GM12864 (cell line): Measurements from ENCODE around the gene LAMB1.
"Not testable (repeated sequence)": the region's sequence is repeated elsewhere in the genome, so short reads cannot be mapped to it uniquely, and the experiment has no call there.

Experiments
- DNase-seq: peaks from one replicate; pipeline ENCODE4 v3.0.0-alpha.2; 2011; ENCODE audit warnings: low read depth
- H3K4me3 ChIP-seq: 2 replicates; pipeline ENCODE4 v1.5.1; 2011; ENCODE audit warnings: mild to moderate bottlenecking, low read depth, low read length, control low read depth
- CTCF ChIP-seq: IDR thresholded peaks from 2 replicates; pipeline ENCODE4 v1.5.1; 2011; ENCODE audit warnings: low read depth, mild to moderate bottlenecking, moderate library complexity, low read length, control low read depth, inconsistent platforms; ENCODE audit errors: missing control alignments

The LAMB1 gene

DNA sequence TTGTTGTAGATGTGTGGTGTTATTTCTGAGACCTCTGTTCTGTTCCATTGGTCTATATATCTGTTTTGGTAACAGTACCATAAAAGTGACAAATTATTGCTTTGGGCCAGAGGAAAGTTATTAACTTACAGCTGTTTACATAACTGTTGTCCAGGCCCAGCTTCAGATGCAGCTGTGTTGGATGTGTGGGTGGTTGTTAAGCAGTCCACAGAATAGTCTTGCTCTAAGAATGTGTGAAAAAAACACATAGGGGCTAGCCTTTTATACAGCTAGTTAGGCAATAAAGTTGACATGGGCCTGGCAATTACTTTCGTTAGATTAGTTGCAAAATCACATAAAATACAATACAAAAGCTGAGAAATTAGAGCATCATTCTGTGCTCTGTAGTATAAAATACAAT, 80.1 kb downstream of the LAMB1 start:
- DNase-seq: no peak
- TF ChIP-seq CTCF: no peak
- no peak overlapping the region for H3K4me3 ChIP-seq

GRCh38 chr7:107921826-107922225, 81.1 kb downstream of the LAMB1 start:
- DNase-seq: not testable (repeated sequence)

DNA sequence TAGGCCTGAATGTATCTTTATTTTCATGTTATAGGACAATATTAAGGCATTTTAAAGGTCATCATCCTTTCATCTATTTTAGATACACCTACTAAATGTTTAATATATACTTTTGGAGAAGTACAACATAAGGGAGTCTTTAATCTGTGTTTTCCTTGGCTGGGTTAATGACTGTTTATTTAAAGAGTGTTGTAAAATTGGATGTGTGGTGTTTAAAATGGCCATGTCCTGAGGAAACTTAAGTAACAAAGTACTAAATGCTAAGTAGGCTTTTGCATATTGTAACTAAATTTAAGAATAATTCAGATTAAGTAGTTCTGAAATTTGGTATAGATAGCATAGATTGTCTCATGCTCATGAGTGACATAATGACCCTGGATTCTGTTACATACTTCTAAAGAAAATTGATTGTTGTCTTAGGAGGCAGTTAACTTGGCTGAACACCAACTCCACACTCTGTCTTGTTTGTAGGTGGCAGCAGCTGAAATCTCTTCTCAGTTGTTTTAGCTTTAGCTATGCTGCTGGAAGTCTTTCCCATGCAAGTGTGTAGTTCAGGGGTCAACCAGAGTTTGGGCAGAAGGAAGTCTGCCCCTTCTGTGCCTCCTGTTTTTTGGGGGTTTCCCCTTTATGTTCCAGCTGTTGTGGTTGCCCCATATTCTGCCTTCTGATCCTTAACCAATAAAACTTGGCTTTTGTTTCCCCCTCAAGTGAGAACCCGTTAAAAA, 82.8 kb downstream of the LAMB1 start:
- no peak for DNase-seq

More at GRCh38 chr7:107921826-107922225, 81.1 kb downstream of the LAMB1 start:
- not testable (repeated sequence) for H3K4me3 ChIP-seq

GRCh38 chr7:107918948-107919347, 84.0 kb downstream of the LAMB1 start:
- DNase-seq: no peak
- H3K4me3 ChIP-seq: no peak overlapping the region
- no peak for TF ChIP-seq CTCF

More for the DNA sequence above, 82.8 kb downstream of the LAMB1 start:
- H3K4me3 ChIP-seq: no peak overlapping the region
- no peak for TF ChIP-seq CTCF

GRCh38 chr7:107917763-107918651, 85.0 kb downstream of the LAMB1 start:
- H3K4me3 ChIP-seq: no peak overlapping the region
- DNase-seq: no peak
- no peak for TF ChIP-seq CTCF

DNA sequence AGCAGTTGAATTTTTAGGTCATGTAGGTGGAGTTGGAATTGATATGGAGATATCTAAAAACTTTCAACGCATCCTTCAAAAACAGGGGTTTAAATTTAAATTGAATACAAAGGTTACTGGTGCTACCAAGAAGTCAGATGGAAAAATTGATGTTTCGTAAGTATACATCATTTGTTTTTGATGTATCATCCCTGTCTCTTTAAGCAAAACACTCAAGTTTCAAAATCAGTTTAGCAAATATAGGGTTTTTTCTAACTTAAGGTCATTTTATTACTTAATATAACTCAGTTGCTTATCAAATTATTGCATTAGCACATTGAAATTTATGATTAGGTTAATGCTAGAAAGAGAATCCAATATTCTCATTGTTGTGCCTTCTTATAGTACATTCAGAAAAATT, 87.4 kb downstream of the LAMB1 start:
- no peak overlapping the region for H3K4me3 ChIP-seq
- TF ChIP-seq CTCF: no peak
- DNase-seq: no peak

DNA sequence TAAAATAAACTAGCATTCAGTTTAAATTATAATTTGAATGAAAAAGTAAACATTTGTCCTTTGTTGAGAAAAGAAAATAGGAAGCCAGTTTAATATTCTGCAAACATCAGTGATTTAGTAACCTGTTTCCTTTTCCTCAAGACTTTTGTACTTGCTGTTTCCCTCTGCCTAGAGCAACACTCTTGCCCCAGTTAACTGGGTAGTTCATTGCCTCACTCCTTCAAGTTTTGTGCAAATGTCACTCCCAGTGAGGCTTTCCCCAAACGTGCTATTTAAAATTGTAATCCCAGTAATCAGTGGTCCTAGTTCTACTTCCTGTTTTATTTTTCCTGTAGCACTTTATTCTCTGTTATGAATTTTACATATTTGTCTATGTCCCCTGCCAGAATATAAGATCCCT, 88.1 kb downstream of the LAMB1 start:
- no peak for DNase-seq

More for the DNA sequence above, 88.1 kb downstream of the LAMB1 start:
- H3K4me3 ChIP-seq: no peak overlapping the region
- no peak for TF ChIP-seq CTCF
